GM12878 (cell line): ENCODE results near the gene NAA60. TPM values are rescaled to one million over a fixed set of nuclear protein-coding genes. Genes with fewer than 3 reads are reported as not detected.

Experiments
- ATAC-seq: fragments of 200-7000 bp; cut with Tn5 transposase; 3 replicates; pipeline ENCODE4 v1.9.1; 2020; ENCODE audit warnings: mild to moderate bottlenecking, moderate library complexity
- BruUV-seq: library from RNA; stranded (reverse); fragments of 400-500 nt; replicated peaks from 2 replicates; lab custom pipeline; 2021; lab: Mats Ljungman, UMichigan
- CTCF ChIA-PET: fragments of 300-600 bp; sonication (Branson Sonifier 250); formaldehyde crosslinking; extraction: SDS; loops from one replicate; lab custom pipeline; 2021; ENCODE audit warnings: inconsistent platforms; lab: Yijun Ruan, JAX
- POLR2A ChIA-PET: fragments of 350-600 bp; formaldehyde crosslinking; extraction: SDS; loops from one replicate; lab custom pipeline; 2021; ENCODE audit warnings: inconsistent platforms; lab: Charles Lee
- RAD21 ChIA-PET: fragments of 300-600 bp; sonication (Branson Sonifier 250); formaldehyde crosslinking; loops from one replicate; lab custom pipeline; 2023; ENCODE audit warnings: antibody characterized with exemption; ENCODE audit not compliant: unreplicated experiment; lab: Charles Lee
- SMC1A ChIA-PET: fragments of 300-600 bp; sonication (Branson Sonifier 250); formaldehyde crosslinking; loops from one replicate; lab custom pipeline; 2023; ENCODE audit not compliant: unreplicated experiment, uncharacterized antibody; lab: Charles Lee
- DNase-seq: peaks from one replicate; pipeline ENCODE4 v3.0.0-alpha.2; 2011; ENCODE audit warnings: low read depth, low spot score
- FAIRE-seq: peaks from 3 replicates; lab custom pipeline; 2011; peaks lifted over from hg19 to GRCh38; lab: Jason Lieb, UNC
- H2AFZ ChIP-seq: 2 replicates; pipeline ENCODE4 v1.6.0; 2011; ENCODE audit warnings: low read depth, low read length, control low read depth; ENCODE audit not compliant: control insufficient read depth
- H3K27ac ChIP-seq: 2 replicates; pipeline ENCODE4 v1.5.1; 2011; ENCODE audit warnings: control low read depth; ENCODE audit not compliant: control insufficient read depth, insufficient read depth
- H3K27me3 ChIP-seq, 2 experiments: replicated peaks in 1 of 2; 2 replicates each; pipeline versions ENCODE4 v1.6.0 to v1.6.1; 2011; ENCODE audit warnings: low read length in 1 of 2; ENCODE audit not compliant: control insufficient read depth in 2 of 2, insufficient read depth in 2 of 2
- H3K36me3 ChIP-seq, 2 experiments: 2 replicates each; pipeline ENCODE4 v1.5.1; 2011; ENCODE audit warnings: low read length in 1 of 2; ENCODE audit not compliant: control insufficient read depth in 2 of 2, insufficient read depth in 2 of 2
- H3K4me1 ChIP-seq: 2 replicates; pipeline ENCODE4 v1.6.1; 2011; ENCODE audit warnings: mild to moderate bottlenecking, low read length, moderate library complexity, mixed read lengths; ENCODE audit not compliant: control insufficient read depth, insufficient read depth
- H3K4me2 ChIP-seq: 2 replicates; pipeline ENCODE4 v1.6.0; 2011; ENCODE audit warnings: control low read depth; ENCODE audit not compliant: control insufficient read depth, insufficient read depth
- H3K4me3 ChIP-seq: fragments of 200-600 bp; sonication (generic); 2 replicates; pipeline ENCODE4 v1.5.1; 2016
- H3K79me2 ChIP-seq: 2 replicates; pipeline ENCODE4 v1.6.0; 2011; ENCODE audit warnings: low read length; ENCODE audit not compliant: control insufficient read depth, insufficient read depth
- H3K9ac ChIP-seq: 2 replicates; pipeline ENCODE4 v1.8.0; 2011; ENCODE audit warnings: low read length, control low read depth, mixed read lengths; ENCODE audit not compliant: control insufficient read depth, insufficient read depth
- H3K9me3 ChIP-seq: replicated peaks from 3 replicates; pipeline ENCODE4 v1.5.1; 2011; ENCODE audit warnings: mild to moderate bottlenecking, low read length; ENCODE audit not compliant: control insufficient read depth, insufficient read depth
- H4K20me1 ChIP-seq: 2 replicates; pipeline ENCODE4 v1.6.0; 2011; ENCODE audit not compliant: control insufficient read depth, insufficient read depth
- CEBPZ ChIP-seq: fragments of 150-350 bp; IDR thresholded peaks from 2 replicates; pipeline ENCODE4 v1.6.1; 2016; ENCODE audit warnings: low read depth, low read length
- CHD1 ChIP-seq: IDR thresholded peaks from 2 replicates; pipeline ENCODE4 v1.6.1; 2012; ENCODE audit warnings: low read depth, low read length, improper control_type of control experiment
- HDGF ChIP-seq: fragments of 450-650 bp; IDR thresholded peaks from 2 replicates; pipeline ENCODE4 v1.6.1; 2016; ENCODE audit warnings: antibody characterized with exemption
- MTA2 ChIP-seq: fragments of 450-650 bp; IDR thresholded peaks from 2 replicates; pipeline ENCODE4 v1.6.1; 2016; ENCODE audit warnings: low read depth, mild to moderate bottlenecking, moderate library complexity
- MTA3 ChIP-seq: IDR thresholded peaks from 2 replicates; pipeline ENCODE4 v1.6.1; 2012; ENCODE audit warnings: low read length, inconsistent platforms, borderline replicate concordance
- POLR2A ChIP-seq: IDR thresholded peaks from 2 replicates; pipeline ENCODE4 v1.6.1; 2011; ENCODE audit warnings: low read depth, mild to moderate bottlenecking, low read length
- RBBP5 ChIP-seq: fragments of 200-600 bp; sonication (generic); conservative IDR thresholded peaks from 2 replicates; pipeline ENCODE4 v1.6.1; 2016
- SKIL ChIP-seq: fragments of 450-650 bp; IDR thresholded peaks from 2 replicates; pipeline ENCODE4 v1.6.1; 2017; ENCODE audit warnings: mild to moderate bottlenecking, low read depth, inconsistent platforms; ENCODE audit not compliant: poor library complexity, severe bottlenecking
- SMC3 ChIP-seq: IDR thresholded peaks from 2 replicates; pipeline ENCODE4 v1.6.1; 2011; ENCODE audit warnings: low read length, improper control_type of control experiment, borderline replicate concordance
- ZNF217 ChIP-seq: fragments of 450-650 bp; IDR thresholded peaks from 2 replicates; pipeline ENCODE4 v1.6.1; 2017; ENCODE audit warnings: antibody characterized with exemption, mild to moderate bottlenecking
- ZZZ3 ChIP-seq: IDR thresholded peaks from 2 replicates; pipeline ENCODE4 v1.6.1; 2011; ENCODE audit warnings: low read depth; ENCODE audit not compliant: control insufficient read depth, insufficient read length
- WGBS: methylation state at CpG from one replicate; pipeline ENCODE4 v1.1.6; 2016; ENCODE audit warnings: low lambda C conversion rate; ENCODE audit not compliant: insufficient replicate concordance, insufficient coverage; ENCODE audit errors: missing lambda C conversion rate; 5-methylcytosine and 5-hydroxymethylcytosine counted together
- in situ Hi-C: fragments of 300-500 bp; cut with MboI; formaldehyde crosslinking; loops from 9 replicates; pipeline ENCODE4 v1.14.3; 2018; ENCODE audit warnings: mixed read lengths
- intact Hi-C: fragments of 100-400 bp; cut with micrococcal nuclease; formaldehyde crosslinking; loops from one replicate; pipeline ENCODE4 v1.14.2; 2022; ENCODE audit not compliant: unreplicated experiment
- polyA plus RNA-seq, 11 experiments: library from polyadenylated mRNA; depleted of rRNA in 4 of 11; unstranded in 6 of 11; stranded (reverse) in 5 of 11; fragments of >200 nt; fragmentation: Nextera tagmentation in 4 of 11; fragmentation: Illumina TruSeq in 1 of 11; extraction: Ambion mirVana in 4 of 11; extraction: Trizol in 1 of 11; gene quantifications; 1 replicate in 1 of 11; 2 replicates in 10 of 11; pipeline versions ENCODE4 v1.2.1 to v1.2.3, GENCODE V29; 2011 to 2016; ENCODE audit warnings: inconsistent platforms in 2 of 11, missing spikeins in 2 of 11, low read depth in 1 of 11
- total RNA-seq, 4 experiments: library from RNA; depleted of rRNA in 3 of 4; stranded (reverse); fragments of >200 nt in 3 of 4; fragmentation: Illumina TruSeq in 1 of 4; extraction: Trizol in 1 of 4; gene quantifications; 2 replicates each; pipeline versions ENCODE4 v1.2.1 to v1.2.3, GENCODE V29; 2013 to 2021

Gene NAA60
- total and polyA plus RNA-seq, 10 of the 15 experiments (the other 5 are each of a cell fraction or from before 2014, with no cell fraction given), result 6.2 to 43.1 (median 34.6) TPM

DNA sequence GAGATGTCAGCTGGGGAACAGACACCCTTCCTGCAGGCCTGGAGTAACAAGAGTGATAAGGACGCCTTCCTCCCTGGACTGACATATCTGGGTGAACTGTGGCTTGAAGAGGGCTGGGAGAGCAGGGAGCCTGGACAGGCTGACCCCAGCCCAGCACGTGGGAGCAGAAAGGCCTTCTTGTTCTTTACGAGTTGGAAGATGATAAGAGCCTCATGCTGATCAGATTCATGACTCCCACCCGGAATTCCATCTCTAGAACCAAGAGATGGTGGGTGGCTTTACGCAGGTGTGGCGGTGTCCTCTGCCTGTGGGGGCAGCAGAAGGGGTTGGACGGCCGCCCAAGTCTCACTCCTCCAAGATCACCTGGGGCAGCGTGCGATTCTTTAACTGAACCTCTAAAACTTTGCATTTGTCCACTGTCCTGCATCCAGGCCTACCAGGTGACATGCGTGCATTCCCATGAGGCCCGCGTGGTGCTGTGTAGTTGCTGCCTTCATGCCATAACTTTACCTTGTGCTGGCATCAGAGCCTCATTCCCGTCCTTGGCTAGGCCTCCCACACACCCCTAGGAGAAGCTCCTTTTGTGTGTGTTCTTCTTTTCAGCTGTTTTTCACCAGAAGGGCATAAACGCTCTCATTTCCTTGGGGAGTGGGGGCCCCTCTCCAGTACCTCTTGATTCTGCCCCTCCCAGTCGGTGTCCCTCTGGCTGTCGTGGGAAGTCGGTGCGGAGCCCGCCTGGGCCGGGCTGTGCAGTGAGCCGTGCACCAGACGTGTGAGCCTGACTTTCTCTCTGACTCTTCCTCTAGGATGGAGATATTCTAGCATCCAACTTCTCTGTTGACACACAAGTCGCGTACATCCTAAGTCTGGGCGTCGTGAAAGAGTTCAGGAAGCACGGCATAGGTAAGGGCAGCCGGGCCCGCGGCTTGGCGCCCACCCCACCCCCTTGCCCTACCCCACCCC lies 38.5 kb downstream of the NAA60 start:
- Histone ChIP-seq H3K4me2 (no peak overlapping the region), H3K9ac (no peak overlapping the region), H3K4me3 (no peak overlapping the region), H3K27ac (no peak overlapping the region), H4K20me1 (no peaks in the 10 kb centered on the region), H3K4me1 (no peaks in the 10 kb centered on the region), H3K79me2 (no peaks in the 10 kb centered on the region), H3K9me3 (no peaks in the 10 kb centered on the region), H3K27me3 (no peaks in the 10 kb centered on the region), H3K36me3 (peaks cover 5 to 43% of the 10 kb centered on the region in 2 experiments; a peak in 3 of 4 replicates), H2AFZ (no peak overlapping the region)
- DNase-seq, result no peak
- no TSS peak for BruUV-seq
- ChIA-PET RAD21 (no interaction called here), CTCF (no interaction called here), SMC1A (no interaction called here), POLR2A (interaction anchor here (0.6 kb wide), 1 partner anchor 18 kb away, joined by 3 read pairs; no protein-coding TSS in a partner anchor)
- intact Hi-C loops (no loop called here), in situ Hi-C loops (no loop called here)
- TF ChIP-seq MTA3 (no peak), ZZZ3 (no peak), HDGF (no peak)
- ATAC-seq, result no peak
- 92% methylated on average over 31 of the region's 32 CpGs for WGBS
- FAIRE-seq, result no peak

DNA sequence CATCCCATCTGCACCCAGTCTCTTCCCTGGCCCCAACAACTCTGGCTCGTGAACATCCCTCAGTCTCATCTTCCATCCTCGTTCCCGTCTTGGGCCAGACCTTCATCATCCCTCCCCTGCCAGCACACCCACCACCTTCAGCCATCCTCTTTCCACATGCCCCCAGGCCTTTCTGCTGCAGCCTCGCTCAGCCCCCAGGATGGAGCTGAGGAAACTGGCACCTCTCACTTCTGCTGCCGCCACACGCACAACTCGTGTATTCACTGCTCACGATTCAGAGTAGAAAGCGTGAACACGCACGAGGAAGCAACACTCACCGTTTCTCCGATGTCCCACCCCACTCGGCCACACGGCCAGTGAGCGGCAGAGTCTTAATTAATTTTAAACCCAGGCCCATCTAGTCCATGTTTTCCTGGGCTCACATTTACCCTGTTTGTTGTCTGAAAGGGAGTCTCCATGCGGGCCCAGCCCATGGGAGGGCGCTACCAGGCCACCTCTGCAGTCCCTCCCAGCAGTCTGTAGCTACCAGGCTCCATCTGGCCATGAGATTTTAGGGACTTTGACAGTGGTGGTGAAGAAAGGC lies 39.3 kb downstream of the NAA60 start:
- FAIRE-seq, result no peak
- Histone ChIP-seq H3K4me2 (no peak overlapping the region), H3K27ac (no peak overlapping the region), H2AFZ (no peak overlapping the region), H3K9ac (no peak overlapping the region), H4K20me1 (no peaks in the 10 kb centered on the region), H3K79me2 (no peaks in the 10 kb centered on the region), H3K4me3 (no peak overlapping the region), H3K9me3 (no peaks in the 10 kb centered on the region), H3K4me1 (no peaks in the 10 kb centered on the region), H3K36me3 (peaks cover 5 to 44% of the 10 kb centered on the region in 2 experiments; a peak in 3 of 4 replicates), H3K27me3 (no peaks in the 10 kb centered on the region)
- RAD21 ChIA-PET, result no interaction called here
- POLR2A ChIA-PET, result interaction anchor here (0.6 kb wide), 1 partner anchor 19 kb away, joined by 3 read pairs; no protein-coding TSS in a partner anchor
- 97% methylated on average over 17 of the region's 18 CpGs for WGBS
- in situ Hi-C loops (no loop called here), intact Hi-C loops (no loop called here)
- CTCF ChIA-PET, result no interaction called here
- no peak for DNase-seq
- no peak for ATAC-seq
- BruUV-seq, result no TSS peak
- SMC1A ChIA-PET, result no interaction called here
- no peak for TF ChIP-seq CHD1
- TF ChIP-seq ZNF217, result no peak
- no peak for TF ChIP-seq SMC3
- TF ChIP-seq CEBPZ, result no peak
- no peak for TF ChIP-seq RBBP5
- no peak for TF ChIP-seq POLR2A
- TF ChIP-seq MTA2, result no peak
- no peak for TF ChIP-seq SKIL
